Parathyroid adenoma (tissue), 2 donors: ENCODE measurements around the gene MARCHF4.
"Not testable (repeated sequence)": the region's sequence is repeated elsewhere in the genome, so short reads cannot be mapped to it uniquely, and the experiment has no call there.

ENCODE experiments used
- H2AFZ ChIP-seq: fragments of 300-600 bp; sonication (generic); one replicate; pipeline ENCODE4 v1.7.0; 2017; ENCODE audit warnings: antibody characterized with exemption, mild to moderate bottlenecking
- H3K27ac ChIP-seq: fragments of 300-600 bp; sonication (generic); one replicate; pipeline ENCODE4 v1.7.0; 2017
- H3K27me3 ChIP-seq: fragments of 300-600 bp; sonication (generic); one replicate; pipeline ENCODE4 v1.7.0; 2017; ENCODE audit warnings: low read length; ENCODE audit not compliant: control insufficient read depth, insufficient read depth
- H3K36me3 ChIP-seq: fragments of 300-600 bp; sonication (generic); one replicate; pipeline ENCODE4 v1.7.0; 2017; ENCODE audit warnings: low read length; ENCODE audit not compliant: control insufficient read depth, insufficient read depth
- H3K4me1 ChIP-seq: fragments of 300-600 bp; sonication (generic); one replicate; pipeline ENCODE4 v1.7.0; 2017; ENCODE audit warnings: control low read depth
- H3K4me2 ChIP-seq: fragments of 300-600 bp; sonication (generic); one replicate; pipeline ENCODE4 v1.7.0; 2017; ENCODE audit warnings: low read length
- H3K4me3 ChIP-seq: fragments of 300-600 bp; sonication (generic); one replicate; pipeline ENCODE4 v1.7.0; 2017; ENCODE audit warnings: low read depth, low read length
- H3K79me2 ChIP-seq: fragments of 300-600 bp; sonication (generic); one replicate; pipeline ENCODE4 v1.7.0; 2017; ENCODE audit warnings: control low read depth
- H3K9ac ChIP-seq: fragments of 300-600 bp; sonication (generic); one replicate; pipeline ENCODE4 v1.7.0; 2017; ENCODE audit warnings: mild to moderate bottlenecking
- H3K9me3 ChIP-seq: fragments of 300-600 bp; sonication (generic); one replicate; pipeline ENCODE4 v1.7.0; 2017; ENCODE audit warnings: low read length; ENCODE audit not compliant: control insufficient read depth
- TF ChIP-seq, protein P1 (sequence below): fragments of 300-600 bp; sonication (generic); IDR thresholded peaks from one replicate; pipeline ENCODE4 v1.7.0; 2017; ENCODE audit warnings: antibody characterized with exemption, mild to moderate bottlenecking
- donor health status: primary hyperparathyroidism.

MARCHF4 gene

DNA sequence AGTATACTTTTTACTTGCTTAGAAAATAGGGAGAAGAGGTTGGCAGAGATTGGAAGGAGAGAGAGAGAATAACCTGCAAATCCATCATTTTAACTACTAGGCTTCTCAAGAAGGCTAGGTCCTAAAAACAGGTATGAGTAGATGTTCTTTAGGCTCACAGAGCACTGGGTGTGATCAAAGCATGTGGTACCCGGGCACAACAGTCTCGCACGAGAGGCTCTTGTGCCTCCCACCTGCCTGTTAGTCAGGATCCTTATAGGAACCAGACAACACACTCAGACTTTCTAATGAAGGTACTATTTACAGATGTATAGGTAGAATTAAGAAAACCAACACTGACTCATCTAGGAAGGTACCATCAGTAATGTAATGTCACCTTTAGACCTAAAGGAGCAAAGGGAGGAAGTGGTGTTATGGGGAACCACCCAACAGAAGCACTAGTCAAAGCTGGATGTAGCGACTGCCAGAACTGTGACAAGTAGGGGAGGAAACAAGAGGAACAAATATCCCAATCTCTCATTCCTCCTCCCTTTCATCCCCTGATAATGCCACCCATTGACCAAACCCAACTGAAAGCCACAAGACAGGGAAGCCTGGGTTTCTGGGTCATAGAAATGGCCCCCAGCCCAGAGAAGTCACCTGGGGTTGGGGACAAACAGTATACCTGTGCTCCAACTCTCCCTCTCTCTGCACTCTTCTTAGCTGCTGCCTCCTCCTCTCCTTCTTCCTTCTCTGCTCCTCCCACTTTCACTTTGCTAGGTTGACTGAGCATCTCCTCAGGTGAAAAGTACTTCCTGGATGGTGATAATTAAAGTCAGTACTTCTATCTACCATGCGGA is 16.0 kb upstream of the MARCHF4 start:
- H3K79me2 ChIP-seq: no peaks in the 10 kb centered on the region
- no peak overlapping the region for H3K4me2 ChIP-seq
- H2AFZ ChIP-seq: no peak overlapping the region
- no peak overlapping the region for H3K9ac ChIP-seq
- H3K4me1 ChIP-seq: no peaks in the 10 kb centered on the region
- TF ChIP-seq, protein P1, sequence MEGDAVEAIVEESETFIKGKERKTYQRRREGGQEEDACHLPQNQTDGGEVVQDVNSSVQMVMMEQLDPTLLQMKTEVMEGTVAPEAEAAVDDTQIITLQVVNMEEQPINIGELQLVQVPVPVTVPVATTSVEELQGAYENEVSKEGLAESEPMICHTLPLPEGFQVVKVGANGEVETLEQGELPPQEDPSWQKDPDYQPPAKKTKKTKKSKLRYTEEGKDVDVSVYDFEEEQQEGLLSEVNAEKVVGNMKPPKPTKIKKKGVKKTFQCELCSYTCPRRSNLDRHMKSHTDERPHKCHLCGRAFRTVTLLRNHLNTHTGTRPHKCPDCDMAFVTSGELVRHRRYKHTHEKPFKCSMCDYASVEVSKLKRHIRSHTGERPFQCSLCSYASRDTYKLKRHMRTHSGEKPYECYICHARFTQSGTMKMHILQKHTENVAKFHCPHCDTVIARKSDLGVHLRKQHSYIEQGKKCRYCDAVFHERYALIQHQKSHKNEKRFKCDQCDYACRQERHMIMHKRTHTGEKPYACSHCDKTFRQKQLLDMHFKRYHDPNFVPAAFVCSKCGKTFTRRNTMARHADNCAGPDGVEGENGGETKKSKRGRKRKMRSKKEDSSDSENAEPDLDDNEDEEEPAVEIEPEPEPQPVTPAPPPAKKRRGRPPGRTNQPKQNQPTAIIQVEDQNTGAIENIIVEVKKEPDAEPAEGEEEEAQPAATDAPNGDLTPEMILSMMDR: no peak
- no peaks in the 10 kb centered on the region for H3K36me3 ChIP-seq
- no peak overlapping the region for H3K4me3 ChIP-seq
- H3K27ac ChIP-seq: no peak overlapping the region
- no peaks in the 10 kb centered on the region for H3K9me3 ChIP-seq
- no peaks in the 10 kb centered on the region for H3K27me3 ChIP-seq

DNA sequence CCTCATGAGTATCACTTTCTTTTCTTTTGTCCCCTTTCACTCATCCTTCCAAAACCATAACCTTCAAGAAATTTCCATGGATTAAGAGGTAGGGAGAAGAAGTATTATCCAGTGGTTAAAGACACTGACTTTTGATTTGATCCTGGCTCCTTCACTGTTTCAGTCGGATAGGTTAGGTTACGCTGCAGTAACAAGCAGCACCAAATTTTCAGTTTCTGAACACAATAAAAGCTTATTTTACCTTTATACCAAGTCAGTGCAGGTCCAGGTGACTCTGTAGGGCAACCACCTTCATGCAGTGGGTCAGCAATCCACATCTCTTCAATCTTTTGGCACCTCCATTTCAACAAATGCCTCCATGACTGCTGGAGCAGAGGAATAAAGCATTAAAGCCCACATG is 15.0 kb upstream of the MARCHF4 start:
- TF ChIP-seq, protein P1: no peak
- Histone ChIP-seq H3K36me3 (no peaks in the 10 kb centered on the region), H3K4me2 (no peak overlapping the region)

DNA sequence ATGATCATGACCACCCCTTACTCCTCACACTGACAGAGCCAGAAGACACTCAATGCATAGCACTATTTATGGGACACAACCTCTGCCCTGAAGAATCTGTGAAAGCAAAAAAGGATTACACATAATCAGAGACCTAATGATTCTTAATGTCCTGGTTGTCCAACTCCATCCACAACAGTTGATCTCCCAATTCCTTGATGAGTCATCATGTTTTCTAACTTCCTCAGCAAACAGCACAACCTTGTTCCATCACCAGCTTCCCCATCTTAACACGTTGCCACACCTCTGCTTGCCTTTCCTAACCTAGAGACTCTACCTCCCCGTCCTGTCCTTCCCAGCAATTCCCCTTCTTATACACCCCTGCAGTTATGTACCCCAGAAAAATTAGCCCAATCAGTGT is 13.2 kb upstream of the MARCHF4 start:
- no peak overlapping the region for H3K4me3 ChIP-seq
- TF ChIP-seq, protein P1: no peak
- H3K27ac ChIP-seq: no peak overlapping the region
- no peak overlapping the region for H2AFZ ChIP-seq
- no peaks in the 10 kb centered on the region for H3K9me3 ChIP-seq
- no peaks in the 10 kb centered on the region for H3K79me2 ChIP-seq
- H3K9ac ChIP-seq: no peak overlapping the region
- H3K27me3 ChIP-seq: no peaks in the 10 kb centered on the region
- no peaks in the 10 kb centered on the region for H3K36me3 ChIP-seq
- H3K4me1 ChIP-seq: no peaks in the 10 kb centered on the region
- H3K4me2 ChIP-seq: no peak overlapping the region

More for the DNA sequence above, 15.0 kb upstream of the MARCHF4 start:
- no peaks in the 10 kb centered on the region for H3K27me3 ChIP-seq
- no peak overlapping the region for H3K27ac ChIP-seq
- no peaks in the 10 kb centered on the region for H3K4me1 ChIP-seq
- no peaks in the 10 kb centered on the region for H3K9me3 ChIP-seq
- H3K9ac ChIP-seq: no peak overlapping the region
- H3K4me3 ChIP-seq: no peak overlapping the region
- no peak overlapping the region for H2AFZ ChIP-seq
- no peaks in the 10 kb centered on the region for H3K79me2 ChIP-seq

DNA sequence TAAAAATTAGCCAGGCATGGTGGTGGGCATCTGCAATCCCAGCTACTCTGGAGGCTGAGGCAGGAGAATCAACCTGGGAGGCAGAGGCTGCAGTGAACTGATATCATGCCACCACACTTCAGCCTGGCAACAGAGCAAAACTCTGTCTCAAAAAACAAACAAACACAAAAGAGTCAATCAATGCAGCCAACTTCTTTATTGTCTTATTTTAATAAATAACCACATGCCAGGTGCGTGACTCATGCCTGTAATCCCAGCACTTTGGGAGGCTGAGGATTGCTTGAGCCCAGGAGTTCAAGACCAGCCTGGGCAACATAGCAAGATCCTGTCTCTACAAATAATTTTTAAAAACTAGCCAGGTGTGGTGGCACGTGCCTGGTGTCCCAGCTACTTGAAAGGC is 12.1 kb upstream of the MARCHF4 start:
- H3K4me3 ChIP-seq, H3K9ac ChIP-seq, H3K79me2 ChIP-seq, H3K27ac ChIP-seq, H2AFZ ChIP-seq, H3K27me3 ChIP-seq, H3K4me2 ChIP-seq, H3K36me3 ChIP-seq, H3K9me3 ChIP-seq, H3K4me1 ChIP-seq: not testable (repeated sequence)

DNA sequence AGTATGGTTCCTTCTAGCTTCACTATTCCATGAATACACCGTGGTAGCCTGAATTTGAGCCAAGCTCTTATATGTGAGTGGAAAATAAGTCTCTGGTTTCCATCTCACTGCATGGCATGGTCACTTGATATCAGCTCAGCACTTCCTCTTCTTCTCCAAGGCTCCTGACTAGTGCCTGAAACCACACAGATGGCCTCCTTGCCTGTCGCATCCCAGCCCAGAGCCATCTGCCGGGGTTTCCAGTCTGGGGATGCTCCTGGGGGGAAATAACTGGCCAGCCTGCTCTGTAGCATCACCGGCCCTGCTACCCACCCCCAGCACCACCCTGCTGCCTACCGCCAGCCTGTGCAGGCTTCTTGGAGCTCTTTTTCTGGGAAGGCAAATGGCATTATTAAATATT is 7.7 kb upstream of the MARCHF4 start:
- H3K9me3 ChIP-seq: no peaks in the 10 kb centered on the region
- TF ChIP-seq, protein P1: no peak

More for the DNA sequence above, 7.7 kb upstream of the MARCHF4 start:
- Histone ChIP-seq H2AFZ (no peak overlapping the region), H3K27me3 (no peaks in the 10 kb centered on the region), H3K4me1 (peaks cover 3% of the 10 kb centered on the region), H3K4me2 (no peak overlapping the region), H3K4me3 (no peak overlapping the region), H3K9ac (no peak overlapping the region), H3K79me2 (no peaks in the 10 kb centered on the region), H3K36me3 (no peaks in the 10 kb centered on the region), H3K27ac (no peak overlapping the region)
